Cardiac muscle cell (in vitro differentiated cells and primary cell): ENCODE results near the gene PCGF2. TPM values are rescaled to one million over a fixed set of nuclear protein-coding genes. Genes with fewer than 3 reads are reported as not detected.

Source experiments
- DNase-seq, 2 donors: peaks; one replicate each; pipeline versions ENCODE4 v3.0.0 to v3.0.0-alpha.2; 2010 to 2017; ENCODE audit warnings: low read depth in 1 of 2, low spot score in 1 of 2
- H3K27ac ChIP-seq: fragments of 200-600 bp; sonication (generic); 2 replicates; pipeline ENCODE4 v1.5.1; 2016
- H3K27me3 ChIP-seq: fragments of 200-600 bp; sonication (generic); 2 replicates; pipeline ENCODE4 v1.6.0; 2016; ENCODE audit warnings: control low read depth
- H3K36me3 ChIP-seq: fragments of 200-600 bp; sonication (generic); 2 replicates; pipeline ENCODE4 v1.5.1; 2016; ENCODE audit warnings: control low read depth
- H3K4me1 ChIP-seq: fragments of 200-600 bp; sonication (generic); 2 replicates; pipeline ENCODE4 v1.8.1; 2017; ENCODE audit warnings: low read depth, mild to moderate bottlenecking, mixed run types
- H3K4me3 ChIP-seq: fragments of 200-600 bp; sonication (generic); 2 replicates; pipeline ENCODE4 v1.5.1; 2016; ENCODE audit warnings: mild to moderate bottlenecking
- H3K9me3 ChIP-seq: fragments of 200-600 bp; sonication (generic); 2 replicates; pipeline ENCODE4 v1.5.1; 2017; ENCODE audit warnings: low read depth, mild to moderate bottlenecking, control low read depth
- polyA plus RNA-seq: library from polyadenylated mRNA; unstranded; fragments of >200 nt; fragmentation: Nextera tagmentation; extraction: Ambion mirVana; gene quantifications from 2 replicates; pipeline ENCODE4 v1.2.1, GENCODE V29; 2016
- total RNA-seq: library from RNA; depleted of rRNA; stranded (reverse); fragments of >200 nt; gene quantifications from 2 replicates; pipeline ENCODE4 v1.2.3, GENCODE V29; 2016
- TF ChIP-seq, protein P1 (sequence below): IDR thresholded peaks from 2 replicates; pipeline ENCODE4 v1.5.1; 2012; ENCODE audit warnings: low read depth, mild to moderate bottlenecking, low read length

PCGF2 gene
- total and polyA plus RNA-seq, 2 experiments from 2014 or later: 12.2 to 21.7 TPM

DNA sequence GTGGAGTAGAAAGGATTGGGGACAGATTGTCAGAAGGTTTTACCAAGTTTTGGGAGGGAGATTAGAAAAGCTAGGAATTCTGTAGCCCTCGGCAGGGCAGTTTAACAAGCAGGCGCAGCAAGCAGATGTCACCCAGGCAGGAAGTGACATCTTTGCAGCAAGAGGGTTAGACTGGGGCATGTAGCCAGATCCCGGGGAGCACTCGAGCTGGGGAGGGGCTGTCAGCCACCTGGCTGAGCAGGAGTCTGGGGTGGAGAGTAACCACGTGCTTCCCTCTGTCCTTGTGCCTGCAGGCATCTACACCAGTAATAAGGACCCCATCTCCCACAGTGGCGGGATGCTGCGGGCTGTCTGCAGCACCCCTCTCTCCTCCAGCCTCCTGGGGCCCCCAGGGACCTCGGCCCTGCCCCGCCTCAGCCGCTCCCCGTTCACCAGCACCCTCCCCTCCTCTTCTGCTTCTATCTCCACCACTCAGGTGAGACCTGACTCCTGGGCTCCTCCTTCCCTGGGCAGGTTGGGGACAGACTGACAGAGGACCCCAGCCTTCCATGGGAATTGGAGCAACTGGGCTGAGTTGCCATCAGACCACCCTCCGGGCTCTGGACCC, 30.9 kb downstream of the PCGF2 start:
- Histone ChIP-seq H3K4me3 (no peak overlapping the region), H3K36me3 (peaks cover 25% of the 10 kb centered on the region), H3K4me1 (peaks cover 12% of the 10 kb centered on the region), H3K27me3 (no peaks in the 10 kb centered on the region), H3K9me3 (no peaks in the 10 kb centered on the region), H3K27ac (no peak overlapping the region)
- no peak for DNase-seq
- TF ChIP-seq, protein P1, sequence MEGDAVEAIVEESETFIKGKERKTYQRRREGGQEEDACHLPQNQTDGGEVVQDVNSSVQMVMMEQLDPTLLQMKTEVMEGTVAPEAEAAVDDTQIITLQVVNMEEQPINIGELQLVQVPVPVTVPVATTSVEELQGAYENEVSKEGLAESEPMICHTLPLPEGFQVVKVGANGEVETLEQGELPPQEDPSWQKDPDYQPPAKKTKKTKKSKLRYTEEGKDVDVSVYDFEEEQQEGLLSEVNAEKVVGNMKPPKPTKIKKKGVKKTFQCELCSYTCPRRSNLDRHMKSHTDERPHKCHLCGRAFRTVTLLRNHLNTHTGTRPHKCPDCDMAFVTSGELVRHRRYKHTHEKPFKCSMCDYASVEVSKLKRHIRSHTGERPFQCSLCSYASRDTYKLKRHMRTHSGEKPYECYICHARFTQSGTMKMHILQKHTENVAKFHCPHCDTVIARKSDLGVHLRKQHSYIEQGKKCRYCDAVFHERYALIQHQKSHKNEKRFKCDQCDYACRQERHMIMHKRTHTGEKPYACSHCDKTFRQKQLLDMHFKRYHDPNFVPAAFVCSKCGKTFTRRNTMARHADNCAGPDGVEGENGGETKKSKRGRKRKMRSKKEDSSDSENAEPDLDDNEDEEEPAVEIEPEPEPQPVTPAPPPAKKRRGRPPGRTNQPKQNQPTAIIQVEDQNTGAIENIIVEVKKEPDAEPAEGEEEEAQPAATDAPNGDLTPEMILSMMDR: no peak

DNA sequence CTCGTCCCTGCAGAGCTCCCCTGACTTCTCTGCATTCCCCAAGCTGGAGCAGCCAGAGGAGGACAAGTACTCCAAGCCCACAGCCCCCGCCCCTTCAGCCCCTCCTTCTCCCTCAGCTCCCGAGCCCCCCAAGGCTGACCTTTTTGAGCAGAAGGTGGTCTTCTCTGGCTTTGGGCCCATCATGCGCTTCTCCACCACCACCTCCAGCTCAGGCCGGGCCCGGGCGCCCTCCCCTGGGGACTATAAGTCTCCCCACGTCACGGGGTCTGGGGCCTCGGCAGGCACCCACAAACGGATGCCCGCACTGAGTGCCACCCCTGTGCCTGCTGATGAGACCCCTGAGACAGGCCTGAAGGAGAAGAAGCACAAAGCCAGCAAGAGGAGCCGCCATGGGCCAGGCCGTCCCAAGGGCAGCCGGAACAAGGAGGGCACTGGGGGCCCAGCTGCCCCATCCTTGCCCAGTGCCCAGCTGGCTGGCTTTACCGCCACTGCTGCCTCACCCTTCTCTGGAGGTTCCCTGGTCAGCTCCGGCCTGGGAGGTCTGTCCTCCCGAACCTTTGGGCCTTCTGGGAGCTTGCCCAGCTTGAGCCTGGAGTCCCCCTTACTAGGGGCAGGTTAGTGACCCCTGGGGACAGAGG, 31.6 kb downstream of the PCGF2 start:
- H3K4me3 ChIP-seq: no peak overlapping the region
- no peaks in the 10 kb centered on the region for H3K27me3 ChIP-seq
- no peak overlapping the region for H3K27ac ChIP-seq
- DNase-seq: no peak
- H3K36me3 ChIP-seq: peaks cover 24% of the 10 kb centered on the region
- no peaks in the 10 kb centered on the region for H3K9me3 ChIP-seq
- TF ChIP-seq, protein P1: no peak
- H3K4me1 ChIP-seq: peaks cover 16% of the 10 kb centered on the region

DNA sequence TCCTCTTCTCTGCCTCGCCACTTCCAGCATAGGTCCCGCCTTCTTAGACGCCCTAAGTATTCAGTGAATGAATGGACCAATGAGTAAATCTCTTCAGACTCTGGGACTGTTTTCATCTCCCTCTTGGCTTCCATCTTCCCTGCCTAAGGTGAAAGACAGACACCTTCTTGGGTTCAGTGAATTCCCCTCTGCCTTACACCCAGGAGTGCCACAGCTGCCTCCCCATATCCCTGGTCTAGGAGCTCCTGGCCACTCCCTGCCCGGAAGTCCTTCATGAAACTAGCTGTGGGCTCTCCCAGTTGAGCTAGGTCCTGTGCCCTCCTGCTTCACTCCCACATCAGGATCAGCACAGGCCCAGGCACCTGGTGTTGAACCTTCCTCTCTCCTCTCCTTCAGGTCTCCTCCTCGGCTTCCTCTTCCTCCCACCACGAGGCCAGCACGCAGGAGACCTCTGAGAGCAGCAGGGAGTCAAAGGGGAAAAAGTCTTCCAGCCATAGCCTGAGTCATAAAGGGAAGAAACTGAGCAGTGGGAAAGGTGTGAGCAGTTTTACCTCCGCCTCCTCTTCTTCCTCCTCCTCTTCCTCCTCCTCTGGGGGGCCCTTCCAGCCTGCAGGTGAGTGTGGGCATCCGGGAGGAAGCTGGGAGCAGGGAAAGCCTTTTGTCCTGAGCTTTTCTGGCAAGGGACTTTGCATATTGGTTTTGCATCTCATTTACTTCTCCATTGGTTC, 32.8 kb downstream of the PCGF2 start:
- Histone ChIP-seq H3K27me3 (no peaks in the 10 kb centered on the region), H3K4me1 (peaks cover 23% of the 10 kb centered on the region), H3K9me3 (no peaks in the 10 kb centered on the region), H3K4me3 (no peak overlapping the region), H3K36me3 (peaks cover 15% of the 10 kb centered on the region), H3K27ac (no peak overlapping the region)
- TF ChIP-seq, protein P1: no peak
- DNase-seq: no peak

DNA sequence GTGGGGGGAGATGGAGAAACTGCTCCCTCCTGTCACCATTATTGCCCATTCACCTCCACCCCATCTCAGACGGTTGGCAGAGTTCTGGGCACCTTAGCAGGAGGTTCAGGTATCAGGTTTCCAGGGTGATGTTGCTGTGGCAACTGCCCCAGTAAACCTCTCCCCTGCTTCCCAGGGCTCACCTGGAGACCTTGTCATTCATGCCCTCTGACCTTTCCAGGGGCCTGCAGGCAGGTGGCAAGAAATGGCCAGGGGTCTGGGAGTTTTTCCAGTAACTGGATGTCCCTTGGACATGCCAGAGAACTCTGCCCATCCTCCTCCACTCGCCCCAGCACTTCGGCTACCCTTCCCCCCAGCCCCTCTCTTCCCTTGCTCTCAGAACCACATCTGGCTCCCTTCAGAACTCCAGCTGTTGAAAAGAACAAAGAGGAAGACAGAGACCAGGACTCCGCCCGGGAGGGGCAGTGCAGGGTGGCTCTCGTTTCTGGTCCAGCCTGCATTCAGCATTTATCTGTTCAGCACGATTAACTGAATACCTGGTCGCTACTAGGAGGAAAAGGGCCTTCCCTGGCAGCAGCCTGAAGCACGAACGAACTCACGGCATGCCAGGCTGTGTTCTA, 34.6 kb downstream of the PCGF2 start:
- peaks cover 15% of the 10 kb centered on the region for H3K36me3 ChIP-seq
- no peak for DNase-seq
- TF ChIP-seq, protein P1: no peak
- H3K27ac ChIP-seq: no peak overlapping the region
- H3K4me3 ChIP-seq: no peak overlapping the region
- peaks cover 17% of the 10 kb centered on the region for H3K4me1 ChIP-seq
- no peaks in the 10 kb centered on the region for H3K27me3 ChIP-seq
- no peaks in the 10 kb centered on the region for H3K9me3 ChIP-seq

DNA sequence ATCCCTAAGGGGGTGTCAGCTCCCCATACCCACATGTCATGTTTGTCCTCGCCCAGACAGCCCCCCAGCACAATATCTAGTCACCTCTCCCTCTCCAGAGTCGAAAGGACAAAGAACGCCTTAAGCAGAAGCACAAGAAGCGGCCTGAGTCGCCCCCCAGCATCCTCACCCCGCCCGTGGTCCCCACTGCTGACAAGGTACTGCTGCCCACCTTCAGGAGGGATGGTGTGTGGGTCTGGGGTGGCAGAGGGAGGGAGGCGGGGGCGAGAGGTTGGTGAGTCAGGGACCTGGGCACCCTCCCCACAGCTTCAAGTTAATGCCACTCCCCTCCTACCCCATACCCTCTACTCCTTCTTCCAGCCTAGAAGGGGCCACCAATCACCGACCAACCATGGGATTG, 35.5 kb downstream of the PCGF2 start:
- Histone ChIP-seq H3K9me3 (no peaks in the 10 kb centered on the region), H3K27me3 (no peaks in the 10 kb centered on the region), H3K36me3 (peaks cover 15% of the 10 kb centered on the region), H3K4me3 (no peak overlapping the region), H3K27ac (no peak overlapping the region), H3K4me1 (peaks cover 17% of the 10 kb centered on the region)
- DNase-seq: no peak
- TF ChIP-seq, protein P1: no peak
